ENCODE results near the gene PCSK6. TPM values are rescaled to one million over a fixed set of nuclear protein-coding genes. Genes with fewer than 3 reads are reported as not detected.
A peak's percentile ranks its signal among the peaks of the same experiment; 100 is the strongest.
"Not testable (repeated sequence)": the region's sequence is repeated elsewhere in the genome, so short reads cannot be mapped to it uniquely, and the experiment has no call there.

Gene PCSK6
- total RNA-seq, 4 donors from 2014 or later: 12.8 to 23.2 (median 18.4) TPM

GRCh38 chr15:101466188-101466587, 23.3 kb downstream of the PCSK6 start:
- H3K27me3 ChIP-seq: peaks cover 8% of the 10 kb centered on the region
- H3K9me3 ChIP-seq: no peaks in the 10 kb centered on the region
- H3K27ac ChIP-seq: no peak overlapping the region
- no peaks in the 10 kb centered on the region for H3K36me3 ChIP-seq
- ATAC-seq: no peak
- no peak overlapping the region for H3K4me3 ChIP-seq
- TF ChIP-seq CTCF (IDR thresholded peaks at IDR 0.05) (no peak), POLR2A (IDR thresholded peaks at IDR 0.05) (no peak), EP300 (IDR thresholded peaks at IDR 0.05) (no peak), POLR2AphosphoS5 (IDR thresholded peaks at IDR 0.05) (no peak)
- peaks cover 0 to 3% (median 0%) of the 10 kb centered on the region in 3 donors for H3K4me1 ChIP-seq
- WGBS, 2 donors (ENCODE audit: low coverage in 1 of 2): 89 to 93% methylated on average over 4 to 9 of the region's 9 CpGs

GRCh38 chr15:101464999-101465669, 24.4 kb downstream of the PCSK6 start:
- Histone ChIP-seq H3K27me3 (peaks cover 8% of the 10 kb centered on the region), H3K36me3 (no peaks in the 10 kb centered on the region), H3K4me1 (peaks cover 0 to 3% (median 0%) of the 10 kb centered on the region in 3 donors), H3K27ac (no peak overlapping the region), H3K9me3 (no peaks in the 10 kb centered on the region), H3K4me3 (no peak overlapping the region)
- WGBS, 2 donors (ENCODE audit: low coverage in 1 of 2): 0 to 78% methylated on average over 1 to 7 of the region's 16 CpGs
- ATAC-seq: no peak
- TF ChIP-seq POLR2A (IDR thresholded peaks at IDR 0.05): no peak
- TF ChIP-seq CTCF (IDR thresholded peaks at IDR 0.05): no peak
- no peak for TF ChIP-seq POLR2AphosphoS5 (IDR thresholded peaks at IDR 0.05)
- TF ChIP-seq EP300 (IDR thresholded peaks at IDR 0.05): no peak

GRCh38 chr15:101464256-101464998, 25.1 kb downstream of the PCSK6 start:
- Histone ChIP-seq H3K4me1 (peaks cover 0 to 2% (median 0%) of the 10 kb centered on the region in 3 donors), H3K36me3 (no peaks in the 10 kb centered on the region), H3K27me3 (peaks cover 8% of the 10 kb centered on the region), H3K27ac (no peak overlapping the region), H3K4me3 (no peak overlapping the region), H3K9me3 (no peaks in the 10 kb centered on the region)
- ATAC-seq: peak; percentile 13
- no peak for TF ChIP-seq EP300 (IDR thresholded peaks at IDR 0.05)
- no peak for TF ChIP-seq POLR2AphosphoS5 (IDR thresholded peaks at IDR 0.05)
- TF ChIP-seq CTCF (IDR thresholded peaks at IDR 0.05): no peak
- TF ChIP-seq POLR2A (IDR thresholded peaks at IDR 0.05): no peak
- WGBS, 2 donors (ENCODE audit: low coverage in 1 of 2): 70 to 81% methylated on average over 3 to 9 of the region's 20 CpGs

- H3K27me3 ChIP-seq, H3K36me3 ChIP-seq, H3K9me3 ChIP-seq, H3K27ac ChIP-seq, H3K4me3 ChIP-seq, H3K4me1 ChIP-seq, ATAC-seq: not testable (repeated sequence)
- WGBS, 2 donors (ENCODE audit: low coverage in 1 of 2): 85 to 86% methylated on average over 4 to 5 of the region's 5 CpGs
These were observed 25.8 kb downstream of the PCSK6 start for GRCh38 chr15:101463696-101464095.

GRCh38 chr15:101463270-101463669, 26.2 kb downstream of the PCSK6 start:
- H3K4me1 ChIP-seq: no peaks in the 10 kb centered on the region

More at GRCh38 chr15:101463270-101463669, 26.2 kb downstream of the PCSK6 start:
- no peak for ATAC-seq
- WGBS, 2 donors (ENCODE audit: low coverage in 1 of 2): 56 to 73% methylated on average over 3 to 7 of the region's 8 CpGs
- no peak overlapping the region for H3K4me3 ChIP-seq
- peaks cover 9% of the 10 kb centered on the region for H3K27me3 ChIP-seq
- TF ChIP-seq POLR2A (IDR thresholded peaks at IDR 0.05) (no peak), POLR2AphosphoS5 (IDR thresholded peaks at IDR 0.05) (no peak), CTCF (IDR thresholded peaks at IDR 0.05) (no peak), EP300 (IDR thresholded peaks at IDR 0.05) (no peak)
- H3K27ac ChIP-seq: no peak overlapping the region
- no peaks in the 10 kb centered on the region for H3K9me3 ChIP-seq
- no peaks in the 10 kb centered on the region for H3K36me3 ChIP-seq

Data from gastroesophageal sphincter (tissue), 4 donors.